NCI-H524 treated with DMSO at 0.1 percent for 48 hours (cell line): ENCODE results near the gene ST3GAL2.

Experiments
- DNase-seq: peaks from one replicate; lab custom pipeline; 2025; lab: John Stamatoyannopoulos, UW

Gene ST3GAL2

GRCh38 chr16:70437582-70438557, 1.0 kb downstream of the ST3GAL2 start:
- peak; percentile 13 for DNase-seq

- DNase-seq = peak; percentile 99
These were observed 1.8 kb downstream of the ST3GAL2 start for GRCh38 chr16:70437017-70437581.

DNA sequence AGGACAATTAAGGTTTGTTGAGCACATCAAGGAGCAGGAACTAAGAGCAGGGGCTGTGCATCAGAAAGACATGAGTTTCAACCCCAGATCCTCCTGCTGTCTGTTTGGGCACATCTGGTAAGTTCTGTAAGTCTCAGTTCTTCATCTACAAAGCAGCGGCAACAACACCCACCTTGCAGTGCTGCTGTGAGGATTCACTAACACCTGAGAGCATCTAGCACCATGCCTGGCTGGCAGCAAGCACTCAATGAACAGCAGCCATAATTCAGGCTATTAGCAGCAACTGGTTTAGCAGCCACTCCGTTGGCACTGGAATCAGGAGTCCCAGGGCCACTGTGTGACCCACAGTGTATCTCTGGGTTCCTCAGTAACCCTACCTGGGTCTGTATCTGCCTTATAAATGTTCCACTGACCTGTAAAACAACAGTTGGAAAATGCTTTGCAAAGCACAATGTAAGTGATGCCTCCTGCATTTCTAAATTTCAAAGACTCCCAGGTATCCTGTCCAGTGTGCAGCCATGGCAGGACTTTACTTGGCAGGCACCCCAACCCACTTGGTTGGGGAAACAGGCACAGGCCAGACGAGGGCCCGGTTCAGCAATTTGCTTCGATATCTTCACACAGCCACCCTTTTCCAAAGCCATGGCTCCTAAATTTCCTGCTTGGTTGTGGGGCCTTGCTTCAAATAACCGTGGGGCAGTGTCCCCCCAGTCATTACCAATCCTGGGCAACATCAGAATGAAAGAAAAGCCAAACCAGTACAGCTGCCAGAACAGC, 4.2 kb downstream of the ST3GAL2 start:
- no peak for DNase-seq

DNA sequence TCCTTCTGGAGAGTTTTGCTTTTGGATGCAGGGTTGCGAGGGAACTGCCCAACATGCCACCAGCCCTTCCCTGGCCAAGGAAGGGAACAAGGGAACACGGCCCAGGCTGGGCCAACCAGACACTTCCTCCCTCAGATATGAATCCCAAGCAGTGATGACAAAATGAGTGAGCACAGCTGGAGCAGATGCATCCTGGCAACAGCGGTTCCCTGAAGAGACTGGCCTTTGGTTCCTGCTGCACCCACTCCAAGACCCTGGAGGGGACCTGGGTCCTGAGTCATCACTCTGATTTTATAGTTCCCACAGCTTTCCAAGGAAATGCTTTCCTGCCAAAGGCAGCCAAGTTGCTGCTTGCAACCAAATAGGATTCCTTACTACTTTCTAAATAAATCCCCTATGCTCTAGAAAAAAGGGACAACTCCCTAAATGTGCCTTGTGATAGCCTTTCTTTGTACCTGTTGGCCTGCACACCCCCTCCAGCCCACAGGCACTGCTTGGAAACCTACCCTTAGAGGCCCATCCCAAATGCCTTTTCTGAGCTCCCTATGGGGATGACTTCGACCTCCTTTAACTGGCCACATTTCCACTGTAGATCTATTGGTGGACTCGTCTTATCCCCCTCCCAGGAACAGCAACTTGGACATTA, 5.3 kb downstream of the ST3GAL2 start:
- no peak for DNase-seq

- DNase-seq = peak; percentile 56
These were observed 6.0 kb downstream of the ST3GAL2 start for GRCh38 chr16:70432723-70433457.

- DNase-seq = no peak
These were observed 6.6 kb downstream of the ST3GAL2 start for GRCh38 chr16:70432356-70432722.

- no peak for DNase-seq
These were observed 8.0 kb downstream of the ST3GAL2 start for GRCh38 chr16:70430667-70431536.

DNA sequence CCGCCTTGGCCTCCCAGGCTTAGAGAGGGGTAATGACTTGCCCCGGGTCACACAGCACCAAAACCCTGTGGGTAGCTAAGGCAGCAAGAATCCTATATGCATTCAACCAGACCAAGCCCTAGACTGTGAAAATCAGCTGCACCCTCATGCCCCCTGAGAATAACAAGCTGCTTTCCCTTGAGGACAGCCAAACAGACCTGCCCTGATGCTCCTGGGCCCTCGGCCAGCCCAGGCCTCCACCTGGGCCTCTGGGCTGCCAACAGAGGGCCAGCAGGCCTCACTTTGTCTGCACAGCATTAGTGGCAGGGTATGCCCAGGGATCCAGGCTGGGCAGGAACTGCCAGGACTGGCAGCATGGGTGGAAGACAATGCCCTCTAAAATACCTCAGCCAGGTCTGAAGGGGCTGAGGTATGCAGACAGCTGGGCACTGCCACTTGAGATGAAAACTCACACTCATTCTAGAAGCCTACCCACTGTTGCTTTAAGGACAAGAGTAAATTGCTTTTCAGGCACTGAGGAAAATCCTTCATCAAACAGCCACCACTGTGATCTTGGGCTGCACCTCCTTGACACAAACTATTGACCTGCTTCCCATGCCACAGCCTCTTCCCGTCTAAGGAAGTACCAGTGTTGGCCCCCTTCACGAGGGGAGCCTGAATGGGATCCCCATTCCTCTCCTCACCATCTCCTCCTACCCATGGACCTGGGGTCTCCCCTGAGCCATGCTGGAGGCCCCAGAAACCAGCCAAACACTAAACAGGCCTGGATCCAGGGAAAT, 8.8 kb downstream of the ST3GAL2 start:
- DNase-seq = peak; percentile 68

DNA sequence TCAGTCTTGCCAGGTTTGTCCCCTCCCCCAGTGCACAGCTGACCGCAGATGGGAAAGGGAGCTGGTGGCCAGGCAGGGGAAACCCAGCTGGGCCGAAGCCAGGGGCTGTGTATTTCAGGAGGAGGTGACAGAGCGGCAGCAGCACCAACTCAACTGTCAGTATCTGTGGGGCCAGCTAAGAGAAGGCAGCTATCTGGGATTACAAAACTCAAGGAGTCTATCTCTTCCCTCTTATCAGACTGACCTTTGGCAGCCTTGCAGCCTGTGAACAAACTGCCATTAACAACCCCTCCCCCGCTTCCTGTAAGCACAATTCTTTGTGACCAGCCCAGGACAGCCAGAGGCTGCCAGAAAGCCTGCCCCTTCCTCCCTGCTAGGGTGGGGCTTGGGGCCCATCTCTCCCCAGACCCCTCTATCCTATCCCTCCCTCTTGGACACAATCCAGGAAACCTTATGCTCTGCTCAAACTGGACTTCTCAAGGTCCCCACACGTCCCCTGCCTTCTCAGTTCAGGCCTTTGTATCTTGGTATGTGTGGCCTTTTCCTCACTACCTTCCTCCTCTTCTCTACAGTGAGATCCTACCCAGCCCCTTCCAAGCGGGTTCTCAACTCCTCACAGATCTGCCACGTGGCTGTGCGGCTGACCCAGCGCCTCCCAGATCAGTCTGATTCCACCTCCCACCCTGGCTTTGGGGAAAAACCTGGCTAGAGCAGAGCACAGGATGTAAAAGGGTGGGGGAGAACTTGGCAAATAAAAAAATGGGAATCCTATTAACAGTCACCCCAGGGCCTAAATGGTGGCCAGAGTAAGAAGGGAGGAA, 10.5 kb downstream of the ST3GAL2 start:
- peak; percentile 32 for DNase-seq

- no peak for DNase-seq
These were observed 11.1 kb downstream of the ST3GAL2 start for GRCh38 chr16:70427786-70428177.

DNA sequence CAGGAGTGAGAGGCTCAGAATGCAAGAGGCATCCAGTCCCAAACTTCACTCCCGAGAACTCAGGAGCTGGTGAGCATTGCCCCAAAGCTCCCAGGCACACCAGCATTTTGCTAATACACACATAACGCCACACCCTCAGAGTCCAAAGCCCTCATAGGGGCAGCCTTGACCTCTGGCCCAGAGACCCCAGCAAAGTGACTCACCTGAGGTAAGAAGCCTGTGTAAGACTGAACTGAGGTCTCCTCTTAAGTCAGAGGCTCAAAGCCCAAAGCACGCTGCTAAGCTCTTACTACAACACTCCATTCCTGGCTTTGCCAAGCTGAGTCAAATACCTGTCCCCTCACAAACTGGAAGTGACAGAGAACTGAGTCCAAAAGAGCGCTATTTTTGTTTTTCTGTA, 16.4 kb downstream of the ST3GAL2 start:
- DNase-seq = no peak

GRCh38 chr16:70421473-70422311, 17.2 kb downstream of the ST3GAL2 start:
- DNase-seq = no peak

- DNase-seq = no peak
These were observed 17.9 kb downstream of the ST3GAL2 start for GRCh38 chr16:70421014-70421413.

- no peak for DNase-seq
These were observed 19.2 kb downstream of the ST3GAL2 start for GRCh38 chr16:70419384-70420327.

DNA sequence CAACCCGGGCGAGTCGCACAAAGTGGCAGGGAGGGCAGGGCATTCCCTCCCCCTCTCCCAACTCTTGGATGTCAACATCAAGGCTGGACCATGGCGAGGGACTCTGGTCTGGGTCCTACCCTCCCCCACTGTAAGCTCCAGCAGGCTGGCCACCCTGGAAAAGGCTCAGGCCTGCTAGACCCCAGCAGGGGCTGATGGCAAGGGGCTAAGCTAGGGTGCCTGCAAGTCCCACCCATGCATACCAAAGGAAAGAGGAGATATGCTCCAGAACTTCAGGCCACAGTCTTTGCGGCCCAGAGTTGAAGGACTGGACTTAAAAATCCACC, 19.9 kb downstream of the ST3GAL2 start:
- no peak for DNase-seq

DNA sequence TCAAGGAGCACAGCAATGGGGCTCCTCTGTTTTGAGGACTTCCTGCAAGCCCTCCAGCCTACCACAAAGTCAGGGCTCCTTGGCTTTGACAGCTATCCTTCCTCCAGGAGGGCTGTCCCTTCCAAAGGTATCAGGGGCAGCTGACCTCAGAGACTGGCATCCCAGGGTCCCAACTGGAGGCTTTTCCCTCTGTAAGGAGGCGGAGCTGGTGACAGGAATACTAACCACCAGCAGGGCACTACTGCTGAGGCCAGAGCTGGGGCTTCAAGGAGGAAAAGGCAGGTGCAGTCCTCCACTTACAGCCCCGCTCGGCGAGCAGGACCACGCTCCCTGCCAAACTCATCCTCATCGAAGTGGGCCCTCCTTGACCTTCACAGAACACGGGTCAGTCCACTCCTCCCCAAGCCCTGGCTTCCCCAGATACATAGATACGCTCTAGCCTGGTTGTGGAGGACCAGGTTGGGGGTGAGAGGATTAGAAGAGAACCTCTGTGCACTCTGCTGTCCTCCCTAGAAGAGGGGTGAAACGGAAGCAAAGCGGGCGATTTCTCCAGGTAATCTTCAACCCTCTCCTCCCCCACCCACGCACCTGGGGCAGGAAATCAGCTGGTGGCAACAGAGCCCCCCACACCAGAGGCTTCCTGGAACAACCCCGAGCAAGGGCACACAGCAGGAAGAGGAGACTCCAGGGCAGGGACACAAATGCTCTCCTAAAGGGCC, 20.5 kb downstream of the ST3GAL2 start:
- DNase-seq = no peak
